SHP77 treated with DMSO at 0.1 percent for 48 hours (cell line): Measurements from ENCODE around the gene HTT.
"Not testable (repeated sequence)": the region's sequence is repeated elsewhere in the genome, so short reads cannot be mapped to it uniquely, and the experiment has no call there.

ENCODE experiments used
- DNase-seq: peaks from one replicate; lab custom pipeline; 2025; lab: John Stamatoyannopoulos, UW

Gene HTT

GRCh38 chr4:3121596-3121995 is 47.1 kb downstream of the HTT start:
- DNase-seq: no peak

GRCh38 chr4:3122081-3122563 is 47.6 kb downstream of the HTT start:
- no peak for DNase-seq

DNA sequence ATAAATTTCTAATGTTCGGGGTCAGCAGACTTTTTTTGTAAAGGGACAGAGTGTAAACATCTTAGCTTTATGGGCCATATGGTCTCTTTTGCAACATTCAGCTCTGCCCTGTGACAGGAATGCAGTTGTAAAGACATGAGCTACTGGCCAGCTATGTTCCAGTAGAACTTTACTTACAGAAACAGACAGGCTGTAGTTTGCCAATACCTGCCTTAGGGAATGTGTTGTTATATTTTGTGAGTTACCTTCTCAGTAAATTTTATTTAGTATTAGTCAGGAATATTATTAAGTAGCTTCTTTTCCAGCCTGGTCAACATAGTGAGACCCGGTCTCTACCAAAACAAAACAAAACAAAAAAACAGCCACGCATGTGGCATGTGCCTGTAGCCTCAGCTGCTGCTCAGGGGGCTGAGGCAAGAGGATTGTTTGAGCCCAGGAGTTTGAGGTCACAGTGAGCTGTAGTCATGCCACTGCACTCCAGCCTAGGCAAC is 48.7 kb downstream of the HTT start:
- no peak for DNase-seq

DNA sequence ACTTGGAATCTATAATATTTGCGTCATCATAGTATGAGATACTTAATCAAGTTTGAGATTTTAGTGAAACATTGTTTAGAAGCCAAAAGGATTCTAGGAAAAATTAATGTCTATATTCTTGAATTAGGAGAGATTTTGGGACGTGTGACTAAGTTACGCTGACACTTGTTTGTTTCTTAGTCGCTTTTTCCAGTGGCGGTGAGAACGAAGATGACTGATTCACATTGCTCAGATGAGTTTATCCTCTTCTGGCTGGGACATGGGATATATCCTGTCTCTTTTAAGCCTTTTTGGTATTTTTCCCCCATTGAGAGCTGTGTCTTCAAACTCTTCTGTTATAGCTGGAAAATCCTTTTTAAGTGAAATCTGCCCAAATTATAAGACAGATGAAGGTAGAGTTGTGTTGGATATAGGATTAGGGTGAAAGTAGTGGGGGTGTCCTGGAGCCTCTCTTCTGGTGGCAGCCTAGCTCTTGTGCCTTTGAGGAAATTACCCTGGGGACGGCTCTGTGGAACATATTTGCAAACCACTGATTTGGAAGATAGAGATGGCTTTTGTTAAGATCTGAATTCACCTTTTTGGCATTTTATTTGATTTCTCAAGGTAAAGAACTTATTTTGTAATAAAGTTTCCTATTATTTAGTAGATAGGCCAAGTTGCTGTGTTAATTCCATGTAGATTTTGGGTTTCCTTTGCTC is 49.7 kb downstream of the HTT start:
- DNase-seq: no peak

GRCh38 chr4:3127112-3127511 is 52.6 kb downstream of the HTT start:
- no peak for DNase-seq

- DNase-seq: no peak
Measured at GRCh38 chr4:3128058-3128457, 53.6 kb downstream of the HTT start.

GRCh38 chr4:3128976-3129375 is 54.5 kb downstream of the HTT start:
- DNase-seq: no peak

- no peak for DNase-seq
Measured at GRCh38 chr4:3130201-3130600, 55.7 kb downstream of the HTT start.

DNA sequence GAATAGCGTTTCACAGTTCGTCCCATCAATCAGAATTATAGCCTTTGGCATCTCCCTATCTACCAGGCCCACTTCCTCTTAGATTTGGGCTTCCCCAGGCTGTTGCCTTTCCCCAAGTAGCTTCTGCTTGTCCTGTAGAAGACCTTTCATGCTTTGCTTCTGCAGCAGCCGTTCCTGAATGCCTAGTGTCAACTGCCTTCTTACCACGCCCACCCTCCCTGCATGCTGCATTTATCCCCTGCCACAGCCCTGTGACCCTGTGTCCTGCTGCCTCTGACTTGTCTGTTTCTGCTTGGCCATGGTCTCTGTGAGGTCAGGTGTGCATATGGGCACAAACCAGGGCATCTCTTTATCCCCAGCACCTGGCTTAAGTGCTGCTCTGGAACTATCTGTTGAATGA is 56.3 kb downstream of the HTT start:
- no peak for DNase-seq

- DNase-seq: no peak
Measured at GRCh38 chr4:3134201-3134600, 59.7 kb downstream of the HTT start.

GRCh38 chr4:3135155-3136011 is 60.9 kb downstream of the HTT start:
- DNase-seq: no peak

DNA sequence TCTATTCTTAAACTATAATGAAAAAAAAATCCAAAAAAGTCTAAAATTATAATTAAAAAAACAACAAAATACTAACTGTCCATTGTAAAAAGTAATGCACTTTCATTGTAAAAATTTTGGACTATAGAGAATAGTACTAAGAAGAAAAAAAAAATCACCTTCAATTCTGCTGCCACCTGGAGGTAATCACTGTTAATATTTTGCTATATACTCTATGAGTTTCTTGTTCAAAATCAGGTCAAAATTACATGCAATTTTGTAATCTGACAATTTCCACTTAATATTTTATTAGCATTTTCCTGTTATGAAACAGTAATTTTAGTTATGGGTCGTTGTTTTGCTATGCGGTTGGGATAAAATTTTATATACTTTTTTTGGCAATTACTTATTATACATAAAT is 62.0 kb downstream of the HTT start:
- DNase-seq: no peak

- no peak for DNase-seq
Measured at GRCh38 chr4:3137908-3138307, 63.4 kb downstream of the HTT start.

GRCh38 chr4:3145234-3145924 is 70.9 kb downstream of the HTT start:
- DNase-seq: no peak

DNA sequence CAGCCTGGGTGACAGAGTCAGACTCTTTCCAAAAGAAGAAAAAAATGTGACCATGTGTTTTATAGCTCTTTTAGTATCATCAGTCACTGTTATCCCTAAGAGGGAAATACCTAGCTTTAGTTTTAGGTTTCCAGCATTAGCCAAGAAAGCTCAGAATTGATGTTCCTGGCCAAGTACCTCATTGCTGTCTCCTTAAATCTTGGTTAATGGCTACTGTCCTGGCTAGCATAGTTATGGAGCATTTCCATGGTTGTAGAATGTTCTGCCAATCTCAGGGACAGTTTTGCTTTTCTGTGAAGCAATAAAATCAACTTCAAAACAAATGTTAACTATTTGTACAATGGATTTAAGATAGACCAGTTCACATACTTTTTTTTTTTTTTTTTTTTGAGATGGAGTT is 74.4 kb downstream of the HTT start:
- DNase-seq: no peak

DNA sequence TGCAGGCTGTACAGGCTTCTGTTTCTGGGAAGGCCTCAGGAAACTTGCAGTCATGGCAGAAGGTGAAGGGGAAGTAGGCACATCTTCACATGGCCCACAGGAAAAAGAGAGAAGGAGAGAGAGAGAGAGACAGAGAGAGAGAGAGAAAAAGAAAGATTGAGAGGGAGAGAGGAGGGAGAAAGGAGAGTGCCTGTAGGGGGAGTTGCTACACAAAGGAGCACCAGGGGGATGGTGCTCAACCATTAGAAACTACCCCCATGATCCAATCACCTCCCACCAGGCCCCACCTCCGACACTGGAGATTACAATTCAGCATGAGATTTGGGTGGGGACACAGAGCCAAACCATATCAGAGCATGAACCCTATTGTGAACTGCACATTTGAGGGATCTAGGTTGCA is 76.8 kb downstream of the HTT start:
- DNase-seq: not testable (repeated sequence)

GRCh38 chr4:3157366-3157765 is 82.9 kb downstream of the HTT start:
- DNase-seq: no peak

DNA sequence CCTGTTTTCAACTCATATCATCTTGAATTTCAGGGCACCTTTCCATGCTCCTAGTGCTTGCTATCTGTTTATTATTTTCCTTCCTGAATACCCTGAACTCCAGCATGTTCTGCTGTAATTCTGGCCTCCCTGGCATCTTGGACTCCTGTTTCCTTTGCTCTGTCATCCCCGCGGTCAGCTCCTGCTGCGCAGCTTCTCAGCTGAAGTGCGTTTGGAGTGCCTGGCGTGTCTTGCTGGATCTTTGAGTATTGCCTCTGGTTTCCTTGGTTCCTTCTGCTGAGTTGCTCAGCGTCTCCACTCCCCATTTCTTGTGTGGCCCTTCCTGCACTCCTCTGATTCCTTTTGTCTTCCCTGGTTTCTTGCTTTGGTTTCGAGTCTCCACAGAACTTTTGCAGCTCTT is 84.4 kb downstream of the HTT start:
- no peak for DNase-seq

DNA sequence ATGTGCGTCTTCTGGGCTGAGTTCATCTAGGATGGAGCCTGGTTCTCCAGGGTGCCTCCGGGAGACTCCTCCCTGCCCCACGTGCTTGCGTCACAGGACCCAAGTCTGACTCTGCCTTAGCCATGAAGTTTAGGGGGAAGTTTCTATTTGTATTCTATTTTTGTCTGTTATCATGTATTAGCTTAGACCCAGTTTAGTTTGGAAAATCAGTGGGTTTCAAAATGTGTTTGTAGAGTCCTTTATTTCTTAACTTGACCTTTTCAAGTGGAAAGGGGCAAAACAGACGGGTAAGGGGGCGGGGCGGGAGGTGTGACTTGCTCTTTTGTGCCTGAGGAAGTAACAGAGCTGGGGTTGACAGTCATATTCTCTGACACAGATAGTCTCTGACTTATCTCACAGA is 86.0 kb downstream of the HTT start:
- no peak for DNase-seq

GRCh38 chr4:3161044-3161443 is 86.6 kb downstream of the HTT start:
- DNase-seq: not testable (repeated sequence)

DNA sequence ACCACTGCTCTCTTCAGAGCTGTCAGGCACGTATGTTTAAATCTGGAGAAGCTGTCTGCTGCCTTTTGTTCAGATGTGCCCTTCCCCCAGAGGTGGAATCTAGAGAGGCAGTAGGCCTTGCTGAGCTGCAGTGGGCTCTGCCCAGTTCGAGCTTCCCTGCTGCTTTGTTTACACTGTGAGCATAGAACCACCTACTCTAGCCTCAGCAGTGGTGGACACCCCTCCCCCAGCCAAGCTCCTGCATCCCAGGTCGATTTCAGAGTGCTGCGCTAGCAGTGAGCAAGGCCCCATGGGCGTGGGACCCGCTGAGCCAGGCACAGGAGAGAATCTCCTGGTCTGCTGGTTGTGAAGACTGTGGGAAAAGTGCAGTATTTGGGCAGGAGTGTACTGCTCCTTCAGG is 92.0 kb downstream of the HTT start:
- DNase-seq: not testable (repeated sequence)

GRCh38 chr4:3168029-3168428 is 93.5 kb downstream of the HTT start:
- DNase-seq: no peak
